NB4 (cell line): ENCODE data around the gene JAKMIP2.

Experiments
- MYC ChIP-seq: IDR thresholded peaks from 2 replicates; pipeline ENCODE4 v1.6.1; 2011; ENCODE audit warnings: low read depth, low read length
- TF ChIP-seq, protein P1 (sequence below): IDR thresholded peaks from one replicate; pipeline ENCODE4 v1.5.1; 2012; ENCODE audit warnings: low read depth, low read length

DNA sequence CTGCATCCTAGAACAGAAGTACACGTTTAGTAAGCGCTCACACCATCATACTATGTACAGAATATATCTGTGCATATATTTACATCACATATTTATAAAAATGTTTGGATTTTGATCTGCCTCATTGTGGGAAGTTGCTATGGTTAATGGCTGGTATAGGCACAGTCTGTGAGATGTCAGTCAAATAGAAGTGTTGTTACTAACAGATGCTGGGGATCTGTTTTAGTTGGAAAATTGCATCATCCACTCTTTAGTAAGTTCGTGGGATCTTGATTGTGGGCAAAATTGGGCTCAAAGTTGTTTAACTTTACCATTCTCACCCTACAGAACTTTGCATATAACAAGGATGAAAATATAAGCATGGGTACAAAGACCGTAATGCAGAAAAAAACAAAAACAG, 196.3 kb downstream of the JAKMIP2 start:
- TF ChIP-seq, protein P1, sequence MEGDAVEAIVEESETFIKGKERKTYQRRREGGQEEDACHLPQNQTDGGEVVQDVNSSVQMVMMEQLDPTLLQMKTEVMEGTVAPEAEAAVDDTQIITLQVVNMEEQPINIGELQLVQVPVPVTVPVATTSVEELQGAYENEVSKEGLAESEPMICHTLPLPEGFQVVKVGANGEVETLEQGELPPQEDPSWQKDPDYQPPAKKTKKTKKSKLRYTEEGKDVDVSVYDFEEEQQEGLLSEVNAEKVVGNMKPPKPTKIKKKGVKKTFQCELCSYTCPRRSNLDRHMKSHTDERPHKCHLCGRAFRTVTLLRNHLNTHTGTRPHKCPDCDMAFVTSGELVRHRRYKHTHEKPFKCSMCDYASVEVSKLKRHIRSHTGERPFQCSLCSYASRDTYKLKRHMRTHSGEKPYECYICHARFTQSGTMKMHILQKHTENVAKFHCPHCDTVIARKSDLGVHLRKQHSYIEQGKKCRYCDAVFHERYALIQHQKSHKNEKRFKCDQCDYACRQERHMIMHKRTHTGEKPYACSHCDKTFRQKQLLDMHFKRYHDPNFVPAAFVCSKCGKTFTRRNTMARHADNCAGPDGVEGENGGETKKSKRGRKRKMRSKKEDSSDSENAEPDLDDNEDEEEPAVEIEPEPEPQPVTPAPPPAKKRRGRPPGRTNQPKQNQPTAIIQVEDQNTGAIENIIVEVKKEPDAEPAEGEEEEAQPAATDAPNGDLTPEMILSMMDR: no peak
- no peak for TF ChIP-seq MYC
